ENCODE measurements around the gene HRC.

Gene HRC

GRCh38 chr19:49114630-49115363 is 40.4 kb downstream of the HRC start:
- DNase-seq (ENCODE audit: low spot score) = peak; percentile 45

- peak; percentile 91 for DNase-seq (ENCODE audit: low spot score)
These were observed 41.2 kb downstream of the HRC start, which contains the start of gene LIN7B for GRCh38 chr19:49113762-49114629. Gene LIN7B (plus strand): TSS chr19:49114370. CDS start chr19:49114405, 35 bp downstream.

GRCh38 chr19:49111218-49111998 is 43.8 kb downstream of the HRC start:
- no peak for DNase-seq (ENCODE audit: low spot score)

- peak; percentile 48 for DNase-seq (ENCODE audit: low spot score)
These were observed 44.6 kb downstream of the HRC start for GRCh38 chr19:49110567-49110966.

- no peak for DNase-seq (ENCODE audit: low spot score)
These were observed 45.5 kb downstream of the HRC start for GRCh38 chr19:49109569-49110233.

GRCh38 chr19:49109051-49109450 is 46.1 kb downstream of the HRC start:
- no peak for DNase-seq (ENCODE audit: low spot score)

GRCh38 chr19:49107625-49108459 is 47.4 kb downstream of the HRC start:
- no peak for DNase-seq (ENCODE audit: low spot score)

- DNase-seq (ENCODE audit: low spot score) = peak; percentile 35
These were observed 48.5 kb downstream of the HRC start for GRCh38 chr19:49106648-49107135.

GRCh38 chr19:49104229-49104864 is 50.8 kb downstream of the HRC start:
- no peak for DNase-seq (ENCODE audit: low spot score)

- no peak for DNase-seq (ENCODE audit: low spot score)
These were observed 51.7 kb downstream of the HRC start for GRCh38 chr19:49103331-49104085.

- no peak for DNase-seq (ENCODE audit: low spot score)
These were observed 52.9 kb downstream of the HRC start for GRCh38 chr19:49102303-49102702.

Data from AG08395 (cell line).